Chondrocyte (in vitro differentiated cells): ENCODE data around the gene GNG13. TPM values are rescaled to one million over a fixed set of nuclear protein-coding genes. Genes with fewer than 3 reads are reported as not detected.

Source experiments
- DNase-seq: peaks from one replicate; pipeline ENCODE4 v3.0.0; 2021; ENCODE audit warnings: mixed read lengths, low spot score
- H3K27ac Mint-ChIP-seq: one replicate; pipeline ENCODE4 v1.8.0; 2021; ENCODE audit warnings: mild to moderate bottlenecking, moderate library complexity, mixed read lengths; ENCODE audit not compliant: unreplicated experiment
- H3K27me3 Mint-ChIP-seq: 2 replicates; pipeline ENCODE4 v1.8.0; 2021; ENCODE audit warnings: low read depth, mixed read lengths
- H3K36me3 Mint-ChIP-seq: 2 replicates; pipeline ENCODE4 v1.8.0; 2021; ENCODE audit warnings: low read depth, mixed read lengths
- H3K4me1 Mint-ChIP-seq: 2 replicates; pipeline ENCODE4 v1.8.0; 2021; ENCODE audit warnings: low read depth, mild to moderate bottlenecking, mixed read lengths
- H3K4me3 Mint-ChIP-seq: one replicate; pipeline ENCODE4 v1.8.0; 2021; ENCODE audit warnings: mild to moderate bottlenecking, moderate library complexity, mixed read lengths; ENCODE audit not compliant: unreplicated experiment
- H3K9me3 Mint-ChIP-seq: 2 replicates; pipeline ENCODE4 v1.8.0; 2021; ENCODE audit warnings: low read depth, mixed read lengths
- total RNA-seq: library from RNA; stranded (reverse); gene quantifications from 3 replicates; pipeline ENCODE4 v1.2.1, GENCODE V29; 2021
- TF ChIP-seq, protein P1 (sequence below): fragments of 200-600 bp; sonication (generic); IDR thresholded peaks from 2 replicates; pipeline ENCODE4 v1.5.0; 2021; ENCODE audit warnings: antibody characterized with exemption, mild to moderate bottlenecking, moderate library complexity

Gene GNG13
- total RNA-seq, 1 donor from 2014 or later: not detected

- Mint-ChIP-seq H3K36me3 (peaks cover 2% of the 10 kb centered on the region), H3K27me3 (peaks cover 10% of the 10 kb centered on the region), H3K4me1 (no peaks in the 10 kb centered on the region), H3K9me3 (no peaks in the 10 kb centered on the region), H3K4me3 (no peak overlapping the region), H3K27ac (no peak overlapping the region)
- TF ChIP-seq, protein P1, sequence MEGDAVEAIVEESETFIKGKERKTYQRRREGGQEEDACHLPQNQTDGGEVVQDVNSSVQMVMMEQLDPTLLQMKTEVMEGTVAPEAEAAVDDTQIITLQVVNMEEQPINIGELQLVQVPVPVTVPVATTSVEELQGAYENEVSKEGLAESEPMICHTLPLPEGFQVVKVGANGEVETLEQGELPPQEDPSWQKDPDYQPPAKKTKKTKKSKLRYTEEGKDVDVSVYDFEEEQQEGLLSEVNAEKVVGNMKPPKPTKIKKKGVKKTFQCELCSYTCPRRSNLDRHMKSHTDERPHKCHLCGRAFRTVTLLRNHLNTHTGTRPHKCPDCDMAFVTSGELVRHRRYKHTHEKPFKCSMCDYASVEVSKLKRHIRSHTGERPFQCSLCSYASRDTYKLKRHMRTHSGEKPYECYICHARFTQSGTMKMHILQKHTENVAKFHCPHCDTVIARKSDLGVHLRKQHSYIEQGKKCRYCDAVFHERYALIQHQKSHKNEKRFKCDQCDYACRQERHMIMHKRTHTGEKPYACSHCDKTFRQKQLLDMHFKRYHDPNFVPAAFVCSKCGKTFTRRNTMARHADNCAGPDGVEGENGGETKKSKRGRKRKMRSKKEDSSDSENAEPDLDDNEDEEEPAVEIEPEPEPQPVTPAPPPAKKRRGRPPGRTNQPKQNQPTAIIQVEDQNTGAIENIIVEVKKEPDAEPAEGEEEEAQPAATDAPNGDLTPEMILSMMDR: no peak
- no peak for DNase-seq
Measured at GRCh38 chr16:797120-797420, 3.5 kb downstream of the GNG13 start.

GRCh38 chr16:796296-797119 is 4.0 kb downstream of the GNG13 start:
- H3K27ac Mint-ChIP-seq: no peak overlapping the region
- H3K27me3 Mint-ChIP-seq: peaks cover 10% of the 10 kb centered on the region
- H3K4me1 Mint-ChIP-seq: no peaks in the 10 kb centered on the region
- TF ChIP-seq, protein P1: no peak
- H3K4me3 Mint-ChIP-seq: no peak overlapping the region
- DNase-seq: no peak
- H3K9me3 Mint-ChIP-seq: no peaks in the 10 kb centered on the region
- H3K36me3 Mint-ChIP-seq: peaks cover 4% of the 10 kb centered on the region

- Mint-ChIP-seq H3K4me1 (no peaks in the 10 kb centered on the region), H3K27ac (no peak overlapping the region), H3K4me3 (no peak overlapping the region), H3K27me3 (peaks cover 8% of the 10 kb centered on the region), H3K36me3 (peaks cover 5% of the 10 kb centered on the region), H3K9me3 (no peaks in the 10 kb centered on the region)
- TF ChIP-seq, protein P1: no peak
- DNase-seq: no peak
Measured at GRCh38 chr16:795580-796229, 4.8 kb downstream of the GNG13 start.

DNA sequence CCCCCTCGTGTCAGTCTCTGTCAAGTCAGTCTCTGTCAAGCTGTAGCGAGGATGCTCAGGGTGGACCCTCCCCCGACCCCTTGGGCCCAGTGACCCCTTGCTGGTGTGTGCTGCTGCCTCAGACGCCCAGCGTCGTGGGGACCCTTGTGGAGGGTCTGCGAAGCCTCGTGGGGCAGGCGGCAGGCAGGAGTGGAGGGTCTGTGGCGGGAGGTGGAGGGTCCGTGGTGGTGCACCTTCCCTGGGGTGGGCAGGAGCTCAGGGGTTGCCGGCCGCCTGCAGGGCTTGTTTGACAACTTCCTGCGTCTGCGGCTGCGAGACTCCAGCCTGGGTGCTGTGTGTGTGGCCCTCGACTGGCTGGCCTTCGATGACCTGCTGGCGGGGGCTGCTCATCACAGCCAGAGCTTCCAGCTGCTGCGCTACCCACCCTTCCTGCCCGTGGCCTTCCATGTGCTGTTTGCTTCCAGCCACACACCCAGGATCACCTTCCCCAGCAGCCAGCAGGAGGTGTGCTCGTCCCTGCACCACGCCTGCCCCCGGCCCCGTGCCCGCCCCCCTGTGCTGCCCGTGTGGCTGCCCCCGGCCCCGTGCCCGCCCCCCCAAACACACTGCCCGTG is 5.6 kb downstream of the GNG13 start:
- H3K27me3 Mint-ChIP-seq: peaks cover 8% of the 10 kb centered on the region
- no peak for DNase-seq
- peaks cover 5% of the 10 kb centered on the region for H3K36me3 Mint-ChIP-seq
- no peak overlapping the region for H3K4me3 Mint-ChIP-seq
- no peaks in the 10 kb centered on the region for H3K9me3 Mint-ChIP-seq
- TF ChIP-seq, protein P1: no peak
- peaks cover under 1% of the 10 kb centered on the region for H3K4me1 Mint-ChIP-seq
- no peak overlapping the region for H3K27ac Mint-ChIP-seq

- no peak overlapping the region for H3K4me3 Mint-ChIP-seq
- H3K4me1 Mint-ChIP-seq: peaks cover 3% of the 10 kb centered on the region
- H3K27ac Mint-ChIP-seq: no peak overlapping the region
- H3K36me3 Mint-ChIP-seq: peaks cover 5% of the 10 kb centered on the region
- TF ChIP-seq, protein P1: no peak
- no peaks in the 10 kb centered on the region for H3K9me3 Mint-ChIP-seq
- H3K27me3 Mint-ChIP-seq: peaks cover 8% of the 10 kb centered on the region
- no peak for DNase-seq
Measured at GRCh38 chr16:794091-794822, 6.3 kb downstream of the GNG13 start.
